ENCODE results near the gene GBA2.

The GBA2 gene

GRCh38 chr9:35713578-35713977 is 35.5 kb downstream of the GBA2 start:
- DNase-seq: no peak

- DNase-seq: no peak
Observed at GRCh38 chr9:35712762-35713400, 36.1 kb downstream of the GBA2 start.

GRCh38 chr9:35711501-35712428 is 37.3 kb downstream of the GBA2 start:
- DNase-seq: no peak

- no peak for DNase-seq
Observed at GRCh38 chr9:35710818-35711500, 38.1 kb downstream of the GBA2 start.

GRCh38 chr9:35708146-35708545 is 40.9 kb downstream of the GBA2 start:
- DNase-seq: no peak

GRCh38 chr9:35706951-35707350 is 42.1 kb downstream of the GBA2 start:
- DNase-seq: no peak

GRCh38 chr9:35705836-35706430 is 43.1 kb downstream of the GBA2 start:
- DNase-seq: no peak

- no peak for DNase-seq
Observed at GRCh38 chr9:35705372-35705771, 43.7 kb downstream of the GBA2 start.

- DNase-seq: no peak
Observed at GRCh38 chr9:35703906-35704672, 44.9 kb downstream of the GBA2 start.

- no peak for DNase-seq
Observed at GRCh38 chr9:35702696-35703095, 46.3 kb downstream of the GBA2 start.

GRCh38 chr9:35700942-35701341 is 48.1 kb downstream of the GBA2 start:
- DNase-seq: no peak

- no peak for DNase-seq
Observed at GRCh38 chr9:35700031-35700430, 49.0 kb downstream of the GBA2 start.

GRCh38 chr9:35698231-35698630 is 50.8 kb downstream of the GBA2 start:
- no peak for DNase-seq

- no peak for DNase-seq
Observed at GRCh38 chr9:35697486-35697885, 51.5 kb downstream of the GBA2 start.

GRCh38 chr9:35696520-35697215 is 52.4 kb downstream of the GBA2 start:
- peak; percentile 66 for DNase-seq

- DNase-seq: no peak
Observed at GRCh38 chr9:35695943-35696401, 53.1 kb downstream of the GBA2 start.

GRCh38 chr9:35691757-35692301 is 57.2 kb downstream of the GBA2 start:
- no peak for DNase-seq

- no peak for DNase-seq
Observed at GRCh38 chr9:35691334-35691650, 57.7 kb downstream of the GBA2 start.

- peak; percentile 19 for DNase-seq
Observed at GRCh38 chr9:35690614-35691333, 58.3 kb downstream of the GBA2 start.

- DNase-seq: no peak
Observed at GRCh38 chr9:35690294-35690613, 58.8 kb downstream of the GBA2 start.
